Stimulated activated CD8-positive, alpha-beta memory T cell treated with anti-CD3 and anti-CD28 coated beads, Interleukin-7, amount 100 ng/mL, for 48 hours (primary cell): Measurements from ENCODE around the gene NUP93.
A peak's percentile ranks its signal among the peaks of the same experiment; 100 is the strongest.

Source experiments
- DNase-seq, 2 donors: peaks; one replicate each; pipeline ENCODE4 v3.0.0-alpha.2; 2020; ENCODE audit warnings: low read depth in 1 of 2; ENCODE audit errors: extremely low read depth in 1 of 2

The NUP93 gene

DNA sequence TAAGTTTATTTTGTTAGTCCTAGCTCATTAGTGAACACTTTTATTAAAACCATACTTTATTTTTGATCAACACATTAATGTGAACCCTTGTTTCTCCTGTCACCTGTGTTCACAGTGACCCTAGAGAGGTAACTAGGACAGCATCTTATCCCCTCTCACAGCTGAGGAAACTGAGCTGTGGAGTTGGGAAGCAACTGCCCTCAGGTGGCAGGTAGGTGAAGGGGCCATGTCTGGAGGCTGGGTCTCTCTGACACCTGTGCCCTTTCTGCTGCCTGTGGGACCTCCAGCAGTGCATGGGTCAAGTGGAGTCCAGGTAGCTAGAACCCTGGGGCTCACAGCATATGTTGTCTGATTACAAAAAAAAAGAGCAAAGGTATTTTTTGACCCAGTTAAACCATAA lies 112.2 kb downstream of the NUP93 start:
- DNase-seq: no peak

DNA sequence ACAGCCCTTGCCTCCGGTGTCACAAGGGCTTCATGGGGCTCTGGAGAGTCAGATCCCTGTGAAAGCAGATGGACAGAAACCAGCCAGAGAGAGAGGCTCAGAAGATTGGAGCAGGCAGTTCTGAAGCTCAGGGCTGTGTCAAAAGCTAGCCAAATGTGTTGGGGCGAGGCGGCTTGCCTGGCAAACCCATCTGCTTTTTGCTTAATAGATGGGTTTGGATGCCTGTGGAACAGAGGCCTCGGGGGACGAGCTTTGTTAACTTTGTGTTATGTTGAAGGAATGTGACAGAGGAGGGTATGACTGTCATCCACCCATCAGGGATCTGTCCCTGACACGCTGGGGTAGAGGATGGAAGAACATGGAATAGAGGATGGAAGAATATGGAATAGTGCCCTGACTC lies 114.1 kb downstream of the NUP93 start:
- DNase-seq: no peak

DNA sequence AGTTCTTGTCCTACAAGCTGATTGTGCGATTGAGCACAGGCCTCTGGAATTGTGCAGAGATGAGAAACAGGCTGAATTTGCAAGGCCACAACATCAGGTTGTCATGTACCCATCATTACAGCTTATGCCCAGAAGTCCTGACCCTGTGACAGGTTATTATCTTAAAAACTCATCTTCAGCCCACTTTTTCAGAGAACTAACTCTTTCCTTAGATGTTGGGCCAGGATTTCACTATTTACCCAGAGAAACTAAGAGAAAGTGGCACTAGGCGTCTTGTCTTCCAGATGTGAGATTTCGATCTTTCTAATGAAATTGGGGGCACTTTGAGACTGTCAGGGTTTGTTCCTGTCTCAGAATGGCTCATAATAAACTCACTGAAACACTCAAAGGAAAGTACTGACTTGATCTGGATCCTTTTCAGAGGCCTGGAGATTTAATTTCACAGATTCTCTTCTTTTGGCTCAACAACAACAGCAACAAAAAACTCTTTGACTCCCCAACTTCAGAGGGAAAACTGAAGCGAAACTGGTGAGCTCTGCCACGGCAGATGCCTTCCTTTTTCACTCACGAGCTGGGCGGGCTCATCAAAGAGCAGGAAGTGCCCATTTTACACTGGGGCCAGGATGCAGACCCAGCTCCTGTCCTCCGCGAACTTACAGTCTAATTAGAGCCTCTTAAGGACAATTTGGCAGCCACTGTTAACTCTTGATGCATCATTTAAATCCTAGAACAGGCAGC lies 117.4 kb downstream of the NUP93 start:
- DNase-seq: no peak

DNA sequence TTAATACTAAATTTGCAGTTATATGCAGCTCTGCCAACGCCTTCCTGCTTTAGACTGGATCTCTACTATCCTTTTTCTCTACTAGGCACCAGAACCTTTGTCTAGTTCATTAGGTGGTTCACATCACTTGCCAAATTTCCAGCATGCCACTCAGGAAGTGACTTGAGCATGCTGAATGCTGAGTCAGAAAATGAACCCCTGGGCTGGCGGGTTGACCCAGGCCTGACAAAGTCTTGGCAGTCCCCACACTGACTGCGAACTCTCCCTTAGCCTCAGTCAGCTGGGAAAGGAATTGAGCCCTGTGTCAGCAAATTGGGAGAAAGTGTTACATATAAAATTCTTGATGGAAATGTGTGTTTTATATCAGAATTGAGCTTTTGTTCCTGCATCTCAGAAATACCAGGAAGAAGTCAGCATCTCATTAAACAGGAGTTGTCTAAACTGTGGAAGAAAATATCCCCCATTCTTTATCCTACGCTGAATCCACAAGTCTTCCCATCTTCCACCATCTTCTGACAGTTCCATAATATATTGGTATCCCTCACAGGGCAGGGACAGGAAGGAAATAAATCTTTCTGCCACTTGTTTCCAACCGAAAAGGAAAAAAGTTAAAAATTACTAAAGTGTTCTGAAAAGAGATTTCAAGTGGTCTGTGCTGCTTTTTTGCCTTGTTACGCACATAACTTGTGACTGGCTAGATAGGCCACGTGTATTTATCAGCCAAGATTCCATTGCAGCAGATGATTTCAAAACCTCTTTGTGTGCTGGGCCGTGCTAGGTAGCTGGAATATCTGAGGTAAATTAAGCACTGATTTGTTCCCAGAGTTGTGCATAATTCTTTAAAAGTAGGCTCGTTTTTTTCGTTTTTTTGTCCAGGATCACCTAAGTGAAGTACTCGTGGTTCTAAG lies 118.4 kb downstream of the NUP93 start:
- DNase-seq: no peak

DNA sequence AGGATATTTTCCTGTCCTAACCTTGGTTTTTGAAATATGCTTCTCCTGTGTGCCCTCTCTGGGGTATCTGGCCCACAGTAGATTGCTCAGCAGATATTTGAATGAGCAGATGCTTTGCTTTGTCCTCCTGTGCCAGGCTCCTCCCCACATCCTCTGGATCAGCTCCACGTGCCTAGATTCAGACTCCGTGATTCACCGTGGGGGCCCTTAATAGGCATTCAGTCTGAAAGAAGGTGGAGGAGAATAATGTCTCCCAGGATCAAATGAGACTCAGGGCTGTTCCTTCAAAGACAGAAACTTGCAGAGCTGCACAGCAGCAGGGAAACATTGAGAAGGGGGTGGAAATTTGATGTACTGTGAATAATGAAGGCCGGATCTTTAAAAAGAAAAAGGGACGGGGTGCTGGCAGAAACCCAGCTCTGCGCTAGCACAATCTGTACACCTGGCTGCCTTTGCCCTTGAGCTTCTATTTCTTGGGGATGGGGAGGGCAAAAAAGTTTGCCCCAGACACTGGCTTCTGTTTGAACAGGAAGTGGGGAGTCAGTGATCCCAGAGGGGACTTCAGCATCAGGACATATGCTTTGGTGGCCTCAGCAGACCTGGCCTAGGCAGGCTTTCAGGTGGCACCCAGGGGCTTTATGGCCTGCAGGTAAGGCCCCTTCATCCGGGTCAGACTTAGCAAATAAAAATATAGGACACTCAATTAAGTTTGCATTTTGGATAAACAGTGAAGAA lies 119.2 kb downstream of the NUP93 start:
- DNase-seq: no peak

DNA sequence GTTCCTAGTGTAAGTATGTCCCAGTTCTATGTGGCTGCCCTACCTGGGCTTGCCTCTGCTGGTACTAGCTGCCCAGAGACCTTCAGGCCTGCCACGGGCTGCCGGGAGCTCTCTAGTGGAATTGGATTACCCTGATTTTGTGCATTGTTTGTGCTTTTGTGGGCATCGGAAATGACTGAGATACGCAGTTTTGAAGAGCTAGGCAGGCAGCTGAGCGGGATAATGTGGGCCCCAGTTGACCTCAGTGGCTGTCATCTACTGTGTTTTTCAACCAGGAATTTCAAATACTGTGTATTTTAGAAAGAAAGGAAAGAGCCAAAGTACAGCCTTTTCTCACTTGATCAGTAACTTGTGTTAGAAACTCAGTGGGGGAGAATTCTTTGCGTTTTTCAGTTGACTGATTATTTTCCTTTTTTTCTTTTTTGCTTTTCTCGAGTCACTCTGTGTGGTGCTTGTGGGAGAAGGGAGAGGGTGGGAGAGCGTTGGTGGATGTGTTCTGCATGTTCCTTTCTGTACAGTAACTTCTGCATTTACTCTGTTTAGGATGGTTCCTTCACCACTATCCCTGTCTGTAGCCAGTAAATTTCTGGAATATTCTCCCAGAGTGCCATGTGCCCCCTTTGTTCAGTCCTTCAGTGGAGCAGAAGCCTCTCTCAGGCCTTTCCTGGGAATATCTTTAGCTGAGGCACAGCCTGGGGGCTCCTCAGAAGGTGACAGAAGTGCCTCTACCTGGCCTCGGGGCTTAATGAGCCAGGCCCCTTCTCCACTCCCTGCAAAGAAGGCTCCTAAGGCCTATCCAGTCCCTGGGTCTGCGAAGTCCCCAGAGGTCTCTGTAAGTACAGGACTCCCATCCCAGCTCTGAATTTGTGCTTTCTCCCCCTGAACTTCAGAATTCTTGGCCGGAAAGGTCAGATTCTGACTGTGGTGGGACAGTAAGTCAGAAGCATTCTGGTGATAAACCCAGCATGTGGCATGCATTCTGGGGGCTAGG lies 120.1 kb downstream of the NUP93 start:
- no peak for DNase-seq

DNA sequence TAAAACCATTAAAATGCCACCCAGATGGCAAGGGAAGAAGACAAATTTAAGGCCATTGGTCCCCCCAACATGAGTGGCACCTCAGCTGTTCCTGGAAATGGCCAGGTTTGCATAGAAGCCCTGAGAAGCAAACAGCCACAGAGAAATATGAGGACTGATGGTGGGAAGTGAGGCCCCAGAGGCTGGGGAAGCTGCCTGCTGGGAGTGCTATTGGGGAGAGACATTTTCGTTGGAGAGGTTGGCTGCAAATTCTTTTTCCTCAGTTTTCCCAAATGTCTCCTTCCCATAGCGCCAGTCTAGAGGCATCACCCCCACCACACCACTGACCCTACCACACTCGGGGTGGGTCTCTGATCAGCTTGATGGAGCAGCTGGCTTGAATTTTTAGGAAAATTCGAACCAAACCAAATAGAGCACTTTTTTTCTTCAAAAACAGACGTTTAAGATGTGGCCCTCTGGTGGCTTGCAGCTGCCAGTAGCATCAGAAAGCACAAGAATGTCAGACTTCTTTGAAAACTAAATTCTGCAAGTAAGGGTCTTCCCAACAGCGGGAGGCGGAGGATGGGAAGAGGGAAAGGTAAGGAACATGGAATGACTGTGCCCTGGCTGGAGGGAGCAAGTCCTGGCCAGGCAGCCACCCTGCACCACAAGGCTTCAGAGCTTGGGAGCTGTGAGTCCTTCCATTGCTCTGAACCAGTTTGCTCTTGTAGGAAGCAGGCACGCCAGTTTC lies 121.9 kb downstream of the NUP93 start:
- no peak for DNase-seq

DNA sequence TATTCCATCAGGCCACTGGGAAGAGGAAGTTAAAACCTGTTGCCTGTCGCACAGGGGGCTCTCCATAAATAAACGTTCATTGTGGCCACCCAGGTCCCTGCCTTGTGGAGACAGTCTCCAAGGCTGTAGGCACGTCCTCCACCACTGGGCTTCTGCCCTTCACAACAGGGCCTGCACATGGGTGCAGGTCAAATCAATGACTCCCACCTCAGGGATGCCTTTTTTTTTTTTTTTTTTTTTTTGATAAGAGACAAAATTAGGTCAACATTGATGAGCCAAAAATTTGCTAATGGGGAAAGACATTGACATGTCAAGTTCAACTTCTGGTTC lies 122.4 kb downstream of the NUP93 start:
- DNase-seq: no peak

DNA sequence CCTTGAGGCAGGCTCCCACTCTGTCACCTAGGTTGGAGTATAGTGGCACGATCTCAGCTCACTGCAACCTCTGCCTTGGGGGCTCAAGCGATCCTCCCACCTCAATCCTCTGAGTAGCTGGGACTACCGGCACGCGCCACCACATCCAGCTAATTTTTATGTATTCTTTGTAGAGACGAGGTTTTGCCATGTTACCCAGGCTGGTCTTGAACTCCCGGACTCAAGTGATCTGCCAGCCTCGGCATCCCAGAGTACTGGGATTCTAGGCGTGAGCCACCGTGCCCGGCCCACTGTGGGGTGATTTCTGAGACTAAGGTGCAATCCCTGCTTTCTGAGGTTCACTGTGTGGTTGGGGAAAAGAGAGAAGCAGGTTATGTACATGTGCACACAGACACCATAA lies 123.0 kb downstream of the NUP93 start:
- no peak for DNase-seq

DNA sequence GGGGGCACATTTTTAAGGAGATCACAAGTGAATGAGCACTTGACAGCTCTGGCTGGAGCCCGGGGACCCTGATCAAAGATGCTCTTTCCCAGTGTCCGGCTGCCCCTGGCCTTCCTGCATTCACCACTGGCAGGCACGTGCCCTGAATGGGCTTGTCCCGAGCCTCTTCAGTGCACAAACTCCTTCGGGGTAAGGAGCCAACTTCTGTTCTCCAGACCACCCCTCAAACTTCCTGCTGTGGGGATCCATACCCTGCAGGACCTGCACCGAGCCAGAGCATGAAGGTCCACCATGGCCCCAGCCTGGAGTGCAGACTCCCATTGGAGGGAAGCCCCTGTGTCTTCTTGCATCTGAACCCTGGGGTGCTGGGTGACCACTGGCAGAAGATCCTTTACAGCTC lies 125.3 kb downstream of the NUP93 start:
- no peak for DNase-seq

DNA sequence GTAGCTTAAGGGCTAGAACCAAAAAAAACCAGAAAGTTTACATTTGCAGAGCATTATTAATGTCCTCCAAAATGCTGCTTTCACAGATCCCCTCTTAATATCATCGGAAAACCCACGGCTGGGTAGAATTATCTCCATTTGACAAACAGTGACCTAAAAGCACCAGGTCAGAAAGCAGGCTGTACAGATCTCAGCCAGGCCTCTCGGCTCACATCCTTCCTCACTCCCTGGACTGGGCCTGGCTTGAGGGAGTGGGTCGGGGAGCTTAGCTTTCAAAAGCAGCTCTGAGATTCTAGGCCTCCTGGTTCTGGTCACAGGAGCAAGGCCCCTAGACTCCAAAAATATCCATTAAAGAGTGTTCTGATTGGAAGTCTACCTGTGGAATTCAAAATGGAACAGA lies 126.0 kb downstream of the NUP93 start:
- DNase-seq: no peak

DNA sequence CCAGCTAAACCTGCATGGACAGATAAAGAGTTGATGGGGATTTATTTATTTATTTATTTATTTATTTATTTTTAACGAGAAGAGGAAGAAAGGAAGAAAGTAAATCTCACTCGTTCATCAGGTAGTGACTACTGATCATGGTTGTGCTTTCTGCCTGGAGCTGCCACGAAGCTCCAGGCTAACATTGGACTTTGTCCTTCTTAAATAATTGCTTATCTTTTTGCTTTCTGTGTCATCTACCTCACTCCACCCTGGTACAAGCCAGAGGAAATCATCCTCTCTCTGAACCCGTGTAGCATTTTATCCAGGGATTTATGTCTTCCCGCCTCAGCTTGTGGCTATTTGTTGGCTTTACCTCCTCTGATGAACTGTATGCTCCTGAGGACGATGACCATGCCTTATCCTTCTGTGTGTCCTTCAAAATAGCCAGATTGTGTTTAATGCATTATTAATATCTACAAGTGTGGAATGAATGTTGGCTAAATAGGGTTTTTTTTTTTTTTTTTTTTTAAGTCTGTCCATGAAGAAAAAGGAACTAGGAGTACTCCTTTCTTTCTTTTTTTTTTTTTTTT lies 127.0 kb downstream of the NUP93 start:
- DNase-seq: no peak

DNA sequence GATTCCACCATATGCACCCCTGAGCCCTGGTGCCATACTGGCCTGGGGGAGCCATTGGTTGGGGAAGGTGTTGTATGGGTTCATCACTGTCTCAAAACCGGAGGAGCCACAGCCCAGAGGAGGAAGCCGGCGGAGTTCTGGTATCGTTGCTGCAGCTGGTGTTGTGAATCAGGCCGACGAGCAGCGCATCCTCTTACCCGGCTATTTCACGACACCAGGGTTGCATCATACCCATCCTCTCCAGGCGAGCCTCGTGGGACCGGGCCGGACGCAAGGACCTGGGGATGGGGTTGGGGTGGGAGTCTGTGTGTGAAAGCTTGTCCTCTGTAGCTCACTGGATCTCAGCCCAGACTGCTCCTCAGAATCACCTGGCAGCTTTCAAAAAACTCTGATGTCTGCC lies 128.4 kb downstream of the NUP93 start:
- no peak for DNase-seq

DNA sequence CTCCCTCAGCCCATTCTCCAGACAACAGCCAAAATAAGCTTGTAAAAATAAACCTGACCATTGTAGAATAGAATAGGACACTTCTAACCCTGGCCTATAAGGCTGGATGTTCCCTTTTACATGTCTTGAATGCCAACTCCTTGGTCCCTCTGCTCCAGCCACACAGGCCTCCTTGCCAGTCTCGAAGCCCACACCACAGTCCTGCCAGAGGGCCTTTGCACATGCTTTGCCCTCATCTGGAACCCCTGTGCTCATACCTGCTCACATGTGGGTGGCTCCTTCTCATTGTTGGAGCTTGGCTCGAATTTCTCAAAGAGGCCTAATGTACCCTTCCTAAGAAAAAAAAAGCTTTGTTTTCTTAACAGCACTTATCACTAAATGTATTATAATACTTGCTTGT lies 129.7 kb downstream of the NUP93 start:
- DNase-seq: no peak

DNA sequence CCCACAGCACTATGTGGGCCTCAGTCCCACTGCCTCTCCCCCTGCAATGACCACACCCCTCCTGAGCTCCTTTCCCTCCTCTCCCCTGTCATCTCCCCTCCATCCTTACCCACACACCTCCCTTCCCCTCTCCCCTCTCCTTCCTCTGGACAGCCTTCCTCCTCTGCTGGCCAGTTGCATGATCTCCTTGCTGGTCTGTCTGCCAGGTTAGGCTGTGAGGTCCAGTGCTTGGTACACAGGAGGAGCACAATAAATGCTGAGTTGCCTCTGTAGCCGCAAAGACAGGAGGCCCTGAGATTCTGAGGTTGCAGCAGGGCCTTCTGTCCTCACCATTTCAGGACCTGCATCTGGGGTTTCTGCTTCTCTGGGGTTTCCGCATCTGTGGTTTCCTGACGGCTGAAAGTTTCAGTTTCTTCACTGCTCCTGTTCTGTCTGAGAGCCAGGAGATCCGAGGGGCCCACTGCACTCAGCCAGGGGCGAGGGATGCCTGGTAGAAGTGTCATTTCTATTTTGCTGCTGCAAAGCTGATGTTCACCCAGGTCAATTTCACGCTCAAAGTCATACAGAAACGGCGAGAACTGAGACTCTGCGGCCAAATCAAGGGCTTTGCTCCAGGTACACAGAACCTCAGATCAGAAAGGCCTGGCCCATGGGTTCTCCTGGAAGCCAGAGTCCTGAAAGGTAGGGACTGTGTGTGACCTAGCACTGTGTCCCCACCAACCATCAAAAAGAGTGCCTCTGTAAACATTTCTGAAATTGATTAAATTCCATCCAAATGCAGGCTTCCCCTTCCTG lies 130.5 kb downstream of the NUP93 start:
- DNase-seq: peak in 1 of 2 donors; percentile 22

DNA sequence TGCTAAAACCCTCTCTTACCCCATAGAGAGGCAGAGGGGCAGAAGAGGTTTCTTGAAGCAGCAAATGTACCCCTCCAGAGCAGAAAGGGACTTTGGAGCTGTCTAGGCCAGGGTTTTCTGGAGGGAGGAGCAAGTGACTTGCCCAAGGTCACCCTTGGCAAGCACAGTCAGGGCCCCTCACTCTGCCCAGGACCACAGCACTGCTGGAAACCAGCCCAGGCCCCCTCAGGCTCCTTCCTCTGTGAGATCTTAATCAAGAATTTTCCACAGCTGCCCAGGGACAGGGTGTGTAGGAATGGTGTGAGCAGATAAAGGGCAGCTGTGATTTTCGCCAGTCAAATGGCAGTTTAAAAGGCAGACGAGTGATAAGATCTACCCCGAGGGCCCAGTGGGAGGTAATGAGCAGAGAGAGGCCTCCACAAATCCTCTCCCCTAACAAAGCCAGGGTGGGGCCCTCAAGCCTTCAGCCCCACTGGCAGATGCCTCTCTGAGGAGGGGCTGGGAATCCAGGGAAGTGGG lies 131.2 kb downstream of the NUP93 start:
- DNase-seq: no peak

DNA sequence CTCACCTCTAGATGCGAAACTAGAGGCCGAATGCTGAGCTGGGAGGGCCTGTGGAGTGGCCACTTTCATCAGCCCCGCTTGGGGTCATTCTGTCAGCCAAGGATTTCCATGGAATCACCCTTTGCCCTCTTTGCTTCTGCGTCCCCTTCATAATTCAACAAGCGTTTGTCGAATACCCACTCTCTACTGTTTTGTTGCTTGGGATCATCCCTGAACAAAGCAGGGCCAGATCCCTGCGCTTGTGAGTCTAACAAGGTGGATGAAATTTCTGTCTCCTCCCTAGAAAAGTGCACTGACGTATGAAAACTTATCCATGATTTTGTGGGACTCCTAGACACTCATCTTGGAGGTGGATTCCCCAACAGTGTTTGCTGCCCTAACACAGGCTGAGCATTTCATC lies 131.8 kb downstream of the NUP93 start:
- no peak for DNase-seq

DNA sequence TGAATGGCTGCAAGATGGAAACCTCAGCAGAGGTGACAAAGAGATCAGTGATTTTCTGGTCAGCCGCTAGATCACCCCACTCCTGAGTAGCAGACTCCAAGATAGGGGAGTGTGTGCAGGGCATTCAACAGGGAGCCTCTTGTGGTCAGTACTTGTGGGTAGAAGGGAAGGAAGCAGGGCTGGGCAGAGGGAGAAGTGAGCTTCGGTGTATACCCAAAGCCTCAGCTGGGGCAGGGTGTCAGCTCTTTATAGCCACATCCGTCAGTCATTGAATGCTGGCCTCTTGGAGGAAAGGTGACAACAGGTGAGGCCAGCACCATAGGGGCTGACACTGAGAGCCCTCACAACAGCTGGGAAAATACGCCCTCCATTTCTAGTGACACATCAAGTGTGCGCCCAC lies 132.8 kb downstream of the NUP93 start:
- no peak for DNase-seq

DNA sequence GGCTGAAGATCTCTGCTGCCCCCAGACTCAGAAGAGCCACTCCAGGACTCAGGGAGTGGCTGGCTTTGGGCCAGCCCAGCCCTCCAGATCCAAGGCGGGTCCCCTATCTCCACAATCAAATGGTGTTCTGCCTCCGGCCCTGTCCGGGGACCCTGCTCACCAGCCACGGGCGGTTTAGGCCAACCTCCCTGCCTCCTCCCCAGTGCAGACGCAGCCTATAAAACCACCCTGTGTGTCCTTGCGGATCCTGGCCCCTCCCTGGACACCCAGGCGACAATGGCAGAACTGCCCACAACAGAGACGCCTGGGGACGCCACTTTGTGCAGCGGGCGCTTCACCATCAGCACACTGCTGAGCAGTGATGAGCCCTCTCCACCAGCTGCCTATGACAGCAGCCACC lies 135.0 kb downstream of the NUP93 start, which contains the start of gene SLC12A3:
SLC12A3 (plus strand) TSS at position 248 of the 400 bp plus-strand sequence; CDS start at position 277, 29 bp downstream.
- no peak for DNase-seq
